Coronary artery (tissue), 2 donors: ENCODE measurements around the gene UHRF2.

Experiments
- DNase-seq: peaks from one replicate; pipeline ENCODE4 v3.0.0-alpha.2; 2017; ENCODE audit warnings: low spot score
- H3K27ac ChIP-seq, 2 donors: fragments of 200-600 bp; sonication (generic); one replicate each; pipeline ENCODE4 v1.5.1; 2016 to 2019
- H3K4me3 ChIP-seq: fragments of 200-600 bp; sonication (generic); 2 replicates; pipeline ENCODE4 v1.5.1; 2016; ENCODE audit warnings: mild to moderate bottlenecking, moderate library complexity
- CTCF ChIP-seq: fragments of 200-600 bp; sonication (generic); IDR thresholded peaks from one replicate; pipeline ENCODE4 v1.5.1; 2019; ENCODE audit warnings: antibody characterized with exemption

UHRF2 gene

GRCh38 chr9:6413365-6414246 is 607 bp downstream of the UHRF2 start:
- peak; percentile 75 for DNase-seq
- TF ChIP-seq CTCF, result no peak
- H3K4me3 ChIP-seq, result peak overlapping the region; percentile 93
- H3K27ac ChIP-seq, result peak overlapping the region; percentile 68 to 80

GRCh38 chr9:6414247-6414641 is 1.2 kb downstream of the UHRF2 start:
- no peak for DNase-seq
- Histone ChIP-seq H3K4me3 (peak overlapping the region; percentile 93), H3K27ac (peak overlapping the region; percentile 68 to 80)
- no peak for TF ChIP-seq CTCF

- Histone ChIP-seq H3K27ac (no peak overlapping the region), H3K4me3 (peak overlapping the region; percentile 93)
- TF ChIP-seq CTCF, result no peak
- no peak for DNase-seq
Measured at GRCh38 chr9:6415266-6415665, 2.3 kb downstream of the UHRF2 start.

GRCh38 chr9:6417186-6417585 is 4.2 kb downstream of the UHRF2 start:
- no peak for TF ChIP-seq CTCF
- Histone ChIP-seq H3K4me3 (no peak overlapping the region), H3K27ac (no peak overlapping the region)
- DNase-seq, result no peak

GRCh38 chr9:6418764-6419163 is 5.8 kb downstream of the UHRF2 start:
- no peak for TF ChIP-seq CTCF
- no peak overlapping the region for H3K4me3 ChIP-seq
- no peak for DNase-seq
- no peak overlapping the region for H3K27ac ChIP-seq

GRCh38 chr9:6424940-6425339 is 11.9 kb downstream of the UHRF2 start:
- Histone ChIP-seq H3K27ac (no peak overlapping the region), H3K4me3 (no peak overlapping the region)
- no peak for TF ChIP-seq CTCF
- no peak for DNase-seq

- Histone ChIP-seq H3K27ac (no peak overlapping the region), H3K4me3 (no peak overlapping the region)
- no peak for DNase-seq
- TF ChIP-seq CTCF, result no peak
Measured at GRCh38 chr9:6426117-6426516, 13.1 kb downstream of the UHRF2 start.
